LHCN-M2 (cell line): ENCODE measurements around the gene KTN1. TPM values are rescaled to one million over a fixed set of nuclear protein-coding genes. Genes with fewer than 3 reads are reported as not detected.

ENCODE experiments used
- DNase-seq: peaks from one replicate; pipeline ENCODE4 v3.0.0-alpha.2; 2012; ENCODE audit warnings: low read depth
- polyA plus RNA-seq: library from polyadenylated mRNA; unstranded; fragments of >200 nt; gene quantifications from one replicate; pipeline ENCODE4 v1.2.1, GENCODE V29; 2012; ENCODE audit warnings: missing spikeins
- total RNA-seq: library from RNA; depleted of rRNA; stranded (reverse); fragments of >200 nt; gene quantifications from 2 replicates; pipeline ENCODE4 v1.2.3, GENCODE V29; 2014; rRNA removed

Gene KTN1, protein sequence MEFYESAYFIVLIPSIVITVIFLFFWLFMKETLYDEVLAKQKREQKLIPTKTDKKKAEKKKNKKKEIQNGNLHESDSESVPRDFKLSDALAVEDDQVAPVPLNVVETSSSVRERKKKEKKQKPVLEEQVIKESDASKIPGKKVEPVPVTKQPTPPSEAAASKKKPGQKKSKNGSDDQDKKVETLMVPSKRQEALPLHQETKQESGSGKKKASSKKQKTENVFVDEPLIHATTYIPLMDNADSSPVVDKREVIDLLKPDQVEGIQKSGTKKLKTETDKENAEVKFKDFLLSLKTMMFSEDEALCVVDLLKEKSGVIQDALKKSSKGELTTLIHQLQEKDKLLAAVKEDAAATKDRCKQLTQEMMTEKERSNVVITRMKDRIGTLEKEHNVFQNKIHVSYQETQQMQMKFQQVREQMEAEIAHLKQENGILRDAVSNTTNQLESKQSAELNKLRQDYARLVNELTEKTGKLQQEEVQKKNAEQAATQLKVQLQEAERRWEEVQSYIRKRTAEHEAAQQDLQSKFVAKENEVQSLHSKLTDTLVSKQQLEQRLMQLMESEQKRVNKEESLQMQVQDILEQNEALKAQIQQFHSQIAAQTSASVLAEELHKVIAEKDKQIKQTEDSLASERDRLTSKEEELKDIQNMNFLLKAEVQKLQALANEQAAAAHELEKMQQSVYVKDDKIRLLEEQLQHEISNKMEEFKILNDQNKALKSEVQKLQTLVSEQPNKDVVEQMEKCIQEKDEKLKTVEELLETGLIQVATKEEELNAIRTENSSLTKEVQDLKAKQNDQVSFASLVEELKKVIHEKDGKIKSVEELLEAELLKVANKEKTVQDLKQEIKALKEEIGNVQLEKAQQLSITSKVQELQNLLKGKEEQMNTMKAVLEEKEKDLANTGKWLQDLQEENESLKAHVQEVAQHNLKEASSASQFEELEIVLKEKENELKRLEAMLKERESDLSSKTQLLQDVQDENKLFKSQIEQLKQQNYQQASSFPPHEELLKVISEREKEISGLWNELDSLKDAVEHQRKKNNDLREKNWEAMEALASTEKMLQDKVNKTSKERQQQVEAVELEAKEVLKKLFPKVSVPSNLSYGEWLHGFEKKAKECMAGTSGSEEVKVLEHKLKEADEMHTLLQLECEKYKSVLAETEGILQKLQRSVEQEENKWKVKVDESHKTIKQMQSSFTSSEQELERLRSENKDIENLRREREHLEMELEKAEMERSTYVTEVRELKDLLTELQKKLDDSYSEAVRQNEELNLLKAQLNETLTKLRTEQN (N-terminal part only)
- total RNA-seq = 168 and 182 TPM in 2 replicates
- polyA plus RNA-seq = 50.2 TPM

DNA sequence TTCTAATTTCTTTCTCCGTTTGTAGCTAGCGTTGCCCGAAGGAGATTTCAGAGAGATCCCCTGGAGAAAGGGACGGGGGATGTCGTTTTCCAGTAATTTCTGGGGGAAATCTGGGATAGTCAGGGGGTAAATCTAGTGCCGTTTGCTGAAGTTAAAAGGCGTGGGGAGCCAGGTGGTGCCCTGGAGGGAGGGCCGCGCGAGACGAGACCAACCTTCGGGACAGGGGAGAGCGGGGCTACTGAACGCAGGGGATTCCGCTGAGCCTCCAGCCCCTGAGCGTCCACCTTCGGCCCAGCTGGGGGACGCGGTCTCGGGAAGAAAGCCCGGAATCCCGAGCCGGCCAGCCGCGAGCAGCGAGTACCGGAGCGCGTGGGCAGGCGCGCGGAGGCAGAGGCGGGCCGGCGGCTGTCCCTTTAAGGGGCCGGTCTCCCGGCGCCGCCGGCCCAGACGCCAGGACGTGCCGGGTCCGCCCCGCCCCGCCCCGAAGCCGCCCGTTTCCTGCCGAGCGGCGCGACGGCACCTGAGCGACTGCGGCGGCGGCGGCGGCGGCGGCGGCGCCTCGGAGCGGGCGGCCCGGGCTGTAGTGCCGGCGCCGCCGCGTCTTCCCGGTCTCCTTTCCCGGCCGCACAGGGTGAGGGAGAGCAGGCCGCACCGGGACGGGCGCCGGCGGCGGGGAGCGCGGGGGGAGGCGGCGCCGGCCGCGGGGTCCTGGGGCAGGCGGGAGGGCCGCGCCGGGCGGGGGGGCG lies at the start of gene KTN1:
KTN1 (plus strand) TSS at position 484 of the 746 bp plus-strand sequence. CDS start 31,842 bp downstream, outside the sequence.
- DNase-seq = peak; percentile 76

DNA sequence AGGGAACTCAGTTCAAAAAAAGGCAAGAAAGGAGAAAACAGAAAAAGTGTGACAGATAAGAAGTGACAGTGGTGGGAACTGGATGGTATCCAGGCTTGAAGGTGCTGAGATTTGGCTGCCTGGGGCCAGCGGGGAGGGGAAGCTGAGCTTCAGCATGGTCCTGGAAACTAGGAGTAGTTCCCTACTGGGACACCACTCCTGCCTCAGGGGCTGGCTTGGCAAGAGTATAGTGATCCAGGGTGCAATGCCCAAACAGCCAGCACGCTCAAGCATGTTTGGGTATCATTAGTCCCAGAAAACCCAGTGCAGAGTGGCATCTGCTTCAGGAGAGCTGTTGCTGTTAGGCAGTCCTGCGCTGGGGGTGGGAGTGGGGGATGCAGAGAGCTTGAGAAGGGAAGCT lies 49.5 kb upstream of the KTN1 start:
- no peak for DNase-seq

DNA sequence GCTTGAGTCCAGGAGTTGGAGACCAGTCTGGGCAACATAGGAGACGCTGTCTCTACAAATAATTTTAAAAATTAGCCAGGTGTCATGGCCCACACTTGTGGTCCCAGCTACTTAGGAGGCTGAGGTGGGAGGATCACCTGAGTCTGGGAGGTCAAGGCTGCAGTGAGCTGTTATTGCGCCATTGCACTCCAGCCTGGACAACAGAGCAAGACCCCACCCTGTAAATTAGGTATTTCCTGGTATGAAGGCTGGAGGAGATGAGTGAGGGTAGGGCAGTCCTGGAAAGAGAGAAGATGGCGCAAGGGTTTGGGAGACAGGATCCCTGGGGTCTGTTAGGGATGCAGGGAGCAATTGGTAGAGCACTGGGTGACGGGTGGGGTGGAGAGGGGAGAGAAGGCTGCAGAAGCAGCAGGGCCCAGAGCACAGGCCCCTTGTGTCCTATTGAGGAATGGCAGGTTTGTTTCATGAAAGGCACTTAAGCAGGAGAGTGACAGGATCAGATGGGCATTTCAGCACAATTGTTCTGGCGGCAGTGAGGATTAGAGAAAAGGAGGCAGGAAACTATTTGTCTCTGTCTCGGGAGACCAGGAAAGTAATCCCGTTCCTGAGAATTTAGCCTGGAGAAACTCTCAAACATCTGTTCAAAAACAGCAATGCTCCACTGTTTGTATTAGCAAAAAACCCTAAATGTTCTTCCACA lies 47.2 kb upstream of the KTN1 start:
- peak; percentile 92 for DNase-seq

DNA sequence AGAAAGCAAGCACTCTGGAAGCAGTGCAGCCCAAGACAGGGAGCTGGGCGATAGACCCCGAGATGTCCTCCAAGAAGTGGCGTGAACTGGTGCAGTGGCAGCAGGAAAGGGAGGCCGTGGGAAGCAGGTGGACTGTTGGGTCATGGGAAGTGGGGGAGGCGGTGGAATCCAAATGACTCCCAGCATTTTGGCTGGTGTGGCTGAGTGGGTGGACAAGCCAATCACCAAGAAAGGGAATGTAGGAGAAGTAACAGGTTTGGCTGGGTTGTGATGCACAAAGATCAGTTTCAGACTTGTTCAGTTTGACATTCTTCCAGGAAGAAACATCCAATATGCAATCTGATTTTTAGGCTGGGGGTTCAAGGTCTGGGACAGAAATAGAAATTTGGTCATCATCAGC lies 46.0 kb upstream of the KTN1 start:
- no peak for DNase-seq

DNA sequence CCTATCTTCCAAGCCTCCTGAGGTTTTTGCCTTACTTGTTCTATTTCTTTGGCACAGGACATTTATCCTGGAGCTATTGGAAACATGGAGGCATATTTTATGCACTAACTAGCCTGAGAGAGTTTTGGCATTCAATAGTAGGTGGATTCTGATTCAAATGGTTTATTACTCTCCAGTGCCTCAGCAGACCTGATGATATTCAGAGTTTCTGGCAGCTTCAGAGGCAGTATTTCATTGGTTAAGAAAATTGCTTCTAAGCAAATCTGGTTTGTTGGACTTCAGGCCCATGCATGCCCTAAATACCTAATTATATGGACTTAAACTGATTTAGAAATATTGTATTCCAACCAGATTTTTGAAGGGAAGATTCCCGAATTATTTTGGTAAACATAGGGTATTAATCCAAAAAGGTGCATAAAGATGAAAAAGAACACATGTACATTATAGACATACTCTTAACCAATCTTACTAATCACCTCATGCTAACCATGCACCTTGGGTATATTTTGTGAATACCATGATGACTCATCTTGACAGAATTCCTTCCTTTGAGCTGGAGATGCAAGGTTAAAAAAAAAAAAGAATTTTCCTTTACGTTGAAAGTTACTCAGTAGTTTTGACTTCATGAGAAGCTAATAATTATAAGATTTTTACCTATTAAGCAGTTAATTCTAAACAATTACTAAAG lies 44.3 kb upstream of the KTN1 start:
- DNase-seq = no peak

DNA sequence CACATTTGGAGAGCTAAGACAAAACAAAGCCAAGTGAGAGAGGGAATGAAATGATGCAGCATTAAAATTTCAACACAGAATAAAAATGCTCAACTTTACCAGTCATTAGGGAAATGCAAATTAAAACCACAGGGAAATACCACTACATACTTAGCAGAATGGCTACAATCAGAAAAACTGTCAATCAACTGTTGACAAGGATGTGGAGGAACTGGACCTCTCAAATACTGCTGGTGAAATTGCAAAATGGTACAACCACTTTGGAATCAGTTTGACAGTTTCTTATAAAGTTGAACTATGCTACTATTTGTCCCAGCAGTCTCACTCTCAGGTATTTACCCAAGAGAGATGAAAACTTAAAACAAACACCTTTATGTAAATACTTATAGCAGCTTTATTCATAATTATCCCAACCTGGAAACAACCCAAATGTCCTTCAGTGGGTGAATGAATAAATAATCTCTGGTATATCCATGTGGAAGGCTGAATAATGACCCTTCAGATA lies 43.8 kb upstream of the KTN1 start:
- no peak for DNase-seq

DNA sequence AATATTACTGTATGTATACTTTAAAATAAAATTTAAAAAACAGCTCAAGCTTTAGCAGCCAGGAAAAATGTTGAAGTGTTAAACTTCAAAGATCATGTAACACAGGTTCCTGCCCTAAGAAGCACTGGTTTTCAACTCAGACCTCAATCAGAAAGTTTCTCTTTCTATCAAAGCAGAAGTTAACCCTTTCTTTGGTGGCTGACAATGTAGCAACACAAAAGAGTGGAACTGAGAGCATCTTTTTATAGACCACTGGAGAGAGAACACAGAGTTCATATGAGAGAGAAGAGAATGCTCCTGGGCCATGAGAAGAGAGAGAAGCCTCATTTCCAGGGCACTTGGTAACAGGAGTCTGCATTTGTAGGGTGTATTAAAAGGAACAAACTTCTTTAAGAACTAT lies 42.2 kb upstream of the KTN1 start:
- DNase-seq = no peak

DNA sequence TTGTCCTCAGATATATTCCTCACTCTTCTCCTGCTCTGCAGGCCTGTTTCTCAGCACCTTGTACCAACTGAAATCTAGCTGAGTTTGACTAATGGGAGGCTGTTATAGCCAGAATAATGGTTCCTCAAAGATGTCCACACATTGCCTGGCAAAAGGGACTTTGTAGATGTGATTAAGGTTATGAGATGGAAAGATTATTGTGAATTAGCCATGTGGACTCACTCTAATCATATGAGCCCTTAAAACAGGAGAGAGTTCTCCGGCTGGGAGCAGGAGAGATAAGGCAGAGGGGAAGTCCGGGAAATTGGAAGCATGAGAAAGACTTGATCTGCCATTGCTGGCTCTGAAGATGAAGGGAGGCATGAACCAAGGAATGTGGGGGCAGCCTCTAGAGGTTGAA lies 40.0 kb upstream of the KTN1 start:
- no peak for DNase-seq

DNA sequence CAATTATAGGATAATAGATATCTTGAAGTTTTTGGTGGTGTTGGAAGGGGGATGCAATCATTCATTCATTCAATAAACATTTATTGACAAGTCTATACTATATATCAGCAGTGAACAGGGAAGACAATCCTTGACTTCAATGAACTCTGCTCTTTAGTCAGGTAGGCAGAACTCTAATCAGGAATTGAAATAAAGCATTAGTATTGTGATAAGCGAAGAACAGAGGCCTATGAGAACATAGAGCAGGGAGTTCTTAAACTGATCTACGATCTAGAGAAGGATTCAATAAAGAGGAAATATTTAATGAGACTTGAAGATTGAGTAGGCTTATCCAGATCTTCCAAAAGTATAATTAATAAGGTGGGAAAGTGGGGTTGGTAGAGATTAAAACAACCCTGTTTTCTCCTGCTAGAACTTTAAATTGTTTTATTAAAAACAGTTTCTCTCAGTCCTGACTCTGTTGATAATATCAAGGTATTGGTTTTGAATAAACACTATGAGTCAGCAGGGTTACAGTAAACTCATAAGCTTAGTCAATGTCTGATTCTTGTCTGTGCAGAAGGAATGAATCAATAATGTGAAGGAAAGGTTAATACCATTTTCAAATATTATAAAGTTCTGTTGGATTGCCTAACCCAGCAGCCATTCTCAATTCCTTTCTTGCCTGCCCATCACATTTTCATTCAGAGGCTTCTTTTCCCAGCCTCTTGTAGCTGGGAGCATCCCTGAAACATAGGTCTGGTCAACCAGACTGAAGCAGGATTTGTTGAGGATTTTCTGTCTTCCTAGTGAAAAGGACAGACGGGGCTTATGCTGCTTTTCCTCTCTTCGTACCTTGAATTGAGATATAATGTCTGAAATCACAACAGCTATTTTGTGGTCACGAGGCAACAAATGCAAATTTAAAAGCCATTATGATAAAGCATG lies 38.9 kb upstream of the KTN1 start:
- DNase-seq = no peak

DNA sequence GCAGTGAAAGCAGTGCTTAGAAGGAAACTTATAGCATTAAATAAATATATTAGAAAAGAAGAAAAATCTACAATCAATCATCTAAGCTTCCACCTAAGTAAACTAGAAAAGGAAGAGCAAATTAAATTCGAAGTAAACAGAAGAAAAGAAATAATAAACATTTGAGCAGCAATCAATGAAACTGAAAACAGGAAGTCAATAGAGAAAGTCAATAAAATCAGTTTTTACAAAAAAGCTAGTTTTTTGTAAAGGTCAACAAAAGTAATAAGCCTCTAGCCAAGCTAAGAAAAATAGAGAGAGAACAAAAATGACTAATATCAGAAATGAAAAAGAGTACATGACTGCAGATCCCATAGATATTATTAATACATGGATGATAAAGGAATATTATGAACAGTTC lies 34.2 kb upstream of the KTN1 start:
- no peak for DNase-seq

DNA sequence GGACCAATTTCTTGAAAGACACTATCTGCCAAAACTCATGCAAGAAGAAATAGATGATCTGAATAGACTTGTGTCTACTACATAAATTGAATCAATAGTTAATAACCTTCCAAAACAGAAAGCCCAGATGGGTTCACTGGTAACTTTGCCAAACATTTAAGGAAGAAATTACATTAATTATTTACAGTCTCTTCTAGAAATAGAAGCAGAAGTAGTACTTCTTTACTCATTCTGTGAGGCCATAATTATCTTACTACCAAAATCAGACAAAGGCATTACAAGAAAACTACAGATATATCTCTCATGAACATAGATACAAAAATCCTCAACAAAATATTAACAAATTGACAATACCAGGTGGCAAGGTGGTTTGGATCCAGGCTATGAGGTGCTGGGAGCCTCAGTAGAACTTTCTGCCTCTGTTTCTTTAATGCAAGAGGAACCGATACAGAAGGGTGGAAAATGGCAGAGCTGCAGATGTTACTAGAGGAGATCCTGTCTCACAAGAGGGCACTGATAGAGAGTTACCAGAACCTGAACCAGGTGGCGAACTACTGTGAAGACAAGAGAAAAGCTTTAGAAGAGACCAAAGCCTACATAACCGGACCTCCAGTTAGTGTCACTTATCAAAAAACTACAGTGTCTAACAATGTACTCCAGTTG lies 33.7 kb upstream of the KTN1 start:
- DNase-seq = no peak

DNA sequence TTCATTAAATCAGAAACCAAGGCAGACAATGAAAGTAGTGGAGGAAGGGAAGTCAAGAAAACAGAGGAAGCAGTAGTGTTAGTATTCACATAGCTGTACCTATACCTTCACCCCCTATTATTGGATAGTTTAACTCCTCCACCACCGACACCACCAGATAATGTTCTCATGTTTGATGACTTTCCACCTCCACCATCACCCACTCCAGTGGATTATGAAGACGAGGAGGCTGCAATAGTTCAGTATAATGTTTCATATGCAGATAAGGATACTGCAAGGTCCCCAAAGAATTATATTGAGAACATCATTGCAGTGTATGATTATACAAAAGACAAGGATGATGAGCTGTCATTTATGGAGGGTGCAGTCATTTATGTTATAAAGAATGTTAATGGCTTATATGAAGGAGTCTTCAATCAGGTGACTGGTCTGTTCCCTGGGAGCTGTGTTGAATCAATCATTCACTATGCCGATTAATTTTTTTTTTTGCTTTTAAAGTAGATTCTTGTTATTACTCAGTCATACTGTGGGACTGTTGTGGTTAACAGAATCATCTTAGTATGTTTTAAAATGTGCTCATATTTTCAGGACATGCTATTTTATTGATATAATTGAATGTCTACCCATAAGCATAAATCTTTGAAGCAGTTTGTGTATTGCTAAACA lies 32.2 kb upstream of the KTN1 start:
- no peak for DNase-seq

DNA sequence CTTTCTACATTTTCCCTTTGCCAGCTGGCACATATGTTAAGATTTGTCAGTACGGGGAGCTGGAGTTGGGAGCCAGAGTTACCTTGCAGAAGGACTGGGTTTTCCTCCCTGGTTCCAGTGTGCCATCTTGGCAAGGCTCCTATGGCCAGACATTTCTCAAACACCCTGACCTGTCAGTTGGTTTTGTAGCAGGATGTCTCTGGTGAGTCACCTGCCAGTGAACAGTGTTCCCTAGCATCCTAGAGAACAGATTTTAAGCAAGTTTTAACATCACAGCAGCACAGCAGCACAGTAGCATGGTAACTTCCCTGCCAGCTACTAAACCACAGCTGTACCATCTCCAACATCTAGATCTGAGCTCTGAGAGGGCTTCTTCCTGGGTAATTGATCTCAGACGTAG lies 26.2 kb upstream of the KTN1 start:
- no peak for DNase-seq

DNA sequence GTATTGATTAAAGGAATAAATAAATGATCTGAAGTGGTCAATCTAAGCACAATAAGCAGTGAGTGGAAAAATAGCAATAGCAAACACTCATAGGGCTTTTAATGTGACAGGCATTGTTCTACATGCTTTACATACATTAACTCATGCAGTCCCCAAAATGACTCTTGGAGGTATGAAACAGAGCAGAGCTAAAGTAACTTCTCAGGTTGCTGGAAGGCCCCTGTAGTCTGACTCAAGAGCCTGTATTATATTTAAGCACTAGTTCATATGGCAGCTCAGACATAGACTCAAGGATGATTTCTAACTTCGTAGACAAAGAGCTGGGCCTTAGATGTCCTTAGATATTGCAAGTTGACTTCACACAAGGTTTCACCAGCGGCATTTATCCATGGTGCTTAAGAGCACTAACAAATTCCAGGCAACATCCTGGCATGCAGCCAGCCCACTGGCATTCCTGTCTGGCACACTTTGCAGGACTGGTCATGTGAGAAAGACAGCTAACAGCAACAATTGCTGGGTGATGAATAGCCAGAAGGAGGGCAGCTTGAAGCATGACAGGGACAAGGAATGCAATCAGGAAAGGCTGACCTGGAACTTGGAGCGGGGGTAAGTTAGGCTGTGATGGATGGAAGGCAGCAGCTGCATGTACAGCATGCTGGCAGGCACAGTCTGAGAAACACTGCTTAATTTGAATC lies 22.9 kb upstream of the KTN1 start:
- DNase-seq = peak; percentile 100

DNA sequence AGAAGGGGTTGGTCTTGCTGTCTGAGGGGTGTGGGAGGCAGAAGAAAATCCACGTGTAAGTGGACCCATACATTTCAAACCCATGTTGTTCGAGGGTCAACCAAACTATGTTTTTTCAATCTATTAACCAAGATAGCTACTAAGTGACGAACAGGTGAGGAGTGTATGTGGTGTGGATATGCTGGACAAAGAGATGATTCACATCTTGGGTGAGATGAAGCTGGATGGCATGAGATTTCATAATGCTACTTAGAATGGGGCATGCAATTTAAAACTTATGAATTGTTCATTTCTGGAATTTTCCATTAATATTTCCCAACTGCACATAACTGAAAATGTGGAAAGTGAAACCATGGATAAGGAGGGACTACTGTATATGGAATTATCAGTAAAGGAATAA lies 17.9 kb upstream of the KTN1 start:
- DNase-seq = peak; percentile 72

DNA sequence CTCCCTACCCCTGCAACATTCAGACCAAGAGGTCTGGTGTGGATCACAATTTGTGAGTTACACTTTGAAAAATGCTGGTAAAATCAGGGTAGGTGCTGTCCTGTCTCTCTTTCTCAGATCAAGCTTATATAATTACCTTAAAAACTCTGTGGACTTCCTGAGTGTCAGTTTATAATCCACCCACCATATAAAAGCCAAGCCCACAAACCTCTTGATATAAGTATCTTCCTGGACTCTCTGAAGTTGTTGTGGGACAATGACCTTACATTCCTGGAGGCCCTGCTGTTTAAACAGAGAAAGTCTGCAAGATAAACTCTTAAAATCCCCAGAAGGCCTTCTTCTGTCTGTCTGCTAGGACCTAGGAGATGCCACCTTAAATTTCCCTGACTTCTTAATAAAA lies 11.4 kb upstream of the KTN1 start:
- no peak for DNase-seq
